Body of pancreas (tissue), 4 donors: ENCODE results near the gene C19orf73.

Source experiments
- POLR2A ChIP-seq, 3 donors: fragments of 450-650 bp; IDR thresholded peaks; one replicate each; pipeline ENCODE4 v1.6.1; 2016; ENCODE audit warnings: antibody characterized with exemption in 3 of 3, mild to moderate bottlenecking in 2 of 3
- TF ChIP-seq, protein P1 (sequence below), 7 experiments: fragments of 450-650 bp in 4 of 7; fragments of 200-600 bp in 3 of 7; sonication (generic) in 3 of 7; IDR thresholded peaks; one replicate each; pipeline ENCODE4 v1.5.1; 2016 to 2019; ENCODE audit warnings: antibody characterized with exemption in 7 of 7

DNA sequence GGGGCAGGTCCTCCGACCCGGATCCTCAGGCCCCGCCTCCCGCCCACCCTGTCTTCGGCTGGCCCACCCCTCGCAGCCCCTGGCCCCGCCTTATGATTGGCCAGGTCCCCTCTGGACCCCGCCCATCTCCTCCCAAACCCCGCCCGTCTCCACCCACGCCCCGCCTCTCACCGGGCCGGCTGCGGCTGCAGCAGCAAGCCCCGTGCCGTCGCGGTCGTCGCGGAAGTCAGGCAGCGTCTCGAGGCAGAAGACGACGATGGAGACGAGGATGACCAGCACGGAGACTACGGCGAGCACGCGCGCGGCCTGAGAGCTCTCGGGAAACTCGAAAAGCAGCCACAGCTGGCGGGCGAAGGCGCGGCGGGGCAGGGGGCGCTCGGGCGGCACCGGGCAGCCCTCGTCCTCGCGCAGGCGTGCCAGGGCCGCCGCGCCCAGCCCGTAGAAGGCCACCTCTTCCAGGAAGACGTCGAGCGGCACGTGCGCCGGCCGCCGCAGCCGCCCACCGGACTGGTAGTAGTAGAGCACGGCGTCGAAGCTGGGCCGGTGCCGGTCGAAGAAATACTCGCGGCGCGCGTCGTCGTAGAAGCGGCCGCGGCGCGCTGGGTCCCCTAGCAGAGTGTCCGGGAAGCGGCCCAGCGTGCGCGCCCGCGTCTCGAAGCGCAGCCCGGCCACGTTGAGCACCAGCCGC is 46.9 kb downstream of the C19orf73 start:
- TF ChIP-seq, protein P1, sequence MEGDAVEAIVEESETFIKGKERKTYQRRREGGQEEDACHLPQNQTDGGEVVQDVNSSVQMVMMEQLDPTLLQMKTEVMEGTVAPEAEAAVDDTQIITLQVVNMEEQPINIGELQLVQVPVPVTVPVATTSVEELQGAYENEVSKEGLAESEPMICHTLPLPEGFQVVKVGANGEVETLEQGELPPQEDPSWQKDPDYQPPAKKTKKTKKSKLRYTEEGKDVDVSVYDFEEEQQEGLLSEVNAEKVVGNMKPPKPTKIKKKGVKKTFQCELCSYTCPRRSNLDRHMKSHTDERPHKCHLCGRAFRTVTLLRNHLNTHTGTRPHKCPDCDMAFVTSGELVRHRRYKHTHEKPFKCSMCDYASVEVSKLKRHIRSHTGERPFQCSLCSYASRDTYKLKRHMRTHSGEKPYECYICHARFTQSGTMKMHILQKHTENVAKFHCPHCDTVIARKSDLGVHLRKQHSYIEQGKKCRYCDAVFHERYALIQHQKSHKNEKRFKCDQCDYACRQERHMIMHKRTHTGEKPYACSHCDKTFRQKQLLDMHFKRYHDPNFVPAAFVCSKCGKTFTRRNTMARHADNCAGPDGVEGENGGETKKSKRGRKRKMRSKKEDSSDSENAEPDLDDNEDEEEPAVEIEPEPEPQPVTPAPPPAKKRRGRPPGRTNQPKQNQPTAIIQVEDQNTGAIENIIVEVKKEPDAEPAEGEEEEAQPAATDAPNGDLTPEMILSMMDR (IDR thresholded peaks at IDR 0.05): no peak
- TF ChIP-seq POLR2A (IDR thresholded peaks at IDR 0.05): no peak
